Measurements from ENCODE around the gene CKAP4.

GRCh38 chr12:106292339-106292738 is 44.5 kb upstream of the CKAP4 start:
- TF ChIP-seq CTCF (IDR thresholded peaks at IDR 0.05; ENCODE audit: poor library complexity) (no peak), EZH2 (IDR thresholded peaks at IDR 0.05; ENCODE audit: borderline replicate concordance) (no peak)

Measured in hepatocyte (in vitro differentiated cells).